Caco-2 (cell line): ENCODE measurements around the gene BCL2L11. TPM values are rescaled to one million over a fixed set of nuclear protein-coding genes. Genes with fewer than 3 reads are reported as not detected.

Source experiments
- BruUV-seq: library from RNA; stranded (reverse); fragments of 400-500 nt; replicated peaks from 2 replicates; lab custom pipeline; 2021; lab: Mats Ljungman, UMichigan
- CTCF ChIA-PET: fragments of 300-600 bp; sonication (Branson Sonifier 250); formaldehyde crosslinking; loops from one replicate; lab custom pipeline; 2022; ENCODE audit warnings: antibody characterized with exemption; lab: Charles Lee
- POLR2A ChIA-PET: fragments of 300-600 bp; sonication (Branson Sonifier 250); formaldehyde crosslinking; loops from one replicate; lab custom pipeline; 2022; ENCODE audit warnings: antibody characterized with exemption; lab: Charles Lee
- DNase-seq, 2 experiments: peaks; one replicate each; pipeline versions ENCODE4 v3.0.0 to v3.0.0-alpha.2; 2020 to 2022
- H3K27me3 ChIP-seq: replicated peaks from 2 replicates; pipeline ENCODE4 v1.6.0; 2011; ENCODE audit warnings: low read length; ENCODE audit not compliant: control insufficient read depth, insufficient read depth
- H3K36me3 ChIP-seq: 2 replicates; pipeline ENCODE4 v1.5.1; 2011; ENCODE audit warnings: low read length; ENCODE audit not compliant: control insufficient read depth, insufficient read depth
- H3K4me1 ChIP-seq: fragments of 250-450 bp; sonication (Bioruptor Pico); 2 replicates; pipeline ENCODE4 v1.5.1; 2020; ENCODE audit warnings: mild to moderate bottlenecking
- H3K4me3 ChIP-seq: 2 replicates; pipeline ENCODE4 v1.5.1; 2011; ENCODE audit warnings: low read depth, mild to moderate bottlenecking, control low read depth, low read length
- H3K9me3 ChIP-seq: fragments of 250-450 bp; sonication (Bioruptor Pico); 2 replicates; pipeline ENCODE4 v1.5.1; 2020; ENCODE audit warnings: mild to moderate bottlenecking, moderate library complexity
- H3K27ac Mint-ChIP-seq: one replicate; pipeline ENCODE4 v1.8.0; 2022; ENCODE audit warnings: mixed read lengths; ENCODE audit not compliant: unreplicated experiment
- H3K27me3 Mint-ChIP-seq: one replicate; pipeline ENCODE4 v1.8.0; 2022; ENCODE audit warnings: mixed read lengths; ENCODE audit not compliant: insufficient read depth, unreplicated experiment
- H3K36me3 Mint-ChIP-seq: one replicate; pipeline ENCODE4 v1.8.0; 2022; ENCODE audit warnings: mild to moderate bottlenecking, mixed read lengths; ENCODE audit not compliant: insufficient read depth, unreplicated experiment
- H3K4me1 Mint-ChIP-seq: one replicate; pipeline ENCODE4 v1.8.0; 2022; ENCODE audit warnings: low read depth, mixed read lengths; ENCODE audit not compliant: unreplicated experiment
- H3K4me3 Mint-ChIP-seq: one replicate; pipeline ENCODE4 v1.8.0; 2022; ENCODE audit warnings: mild to moderate bottlenecking, moderate library complexity, mixed read lengths; ENCODE audit not compliant: unreplicated experiment
- H3K9me3 Mint-ChIP-seq: one replicate; pipeline ENCODE4 v1.8.0; 2022; ENCODE audit warnings: mixed read lengths; ENCODE audit not compliant: unreplicated experiment
- intact Hi-C: fragments of 100-400 bp; cut with micrococcal nuclease; formaldehyde crosslinking; loops from one replicate; pipeline ENCODE4 v1.10.0; 2022; ENCODE audit not compliant: unreplicated experiment
- total RNA-seq: library from RNA; stranded (reverse); gene quantifications from 2 replicates; pipeline ENCODE4 v1.2.3, GENCODE V29; 2022
- TF ChIP-seq, protein P1 (sequence below), 2 experiments: fragments of 200-600 bp in 1 of 2; IDR thresholded peaks; 1 replicate in 1 of 2; 2 replicates in 1 of 2; pipeline versions ENCODE4 v1.5.1 to v1.8.0; 2011 to 2022; ENCODE audit warnings: antibody characterized with exemption in 1 of 2, control low read depth in 1 of 2, inconsistent platforms in 1 of 2, low read depth in 1 of 2, low read length in 1 of 2, mild to moderate bottlenecking in 1 of 2, moderate library complexity in 1 of 2; ENCODE audit not compliant: insufficient read depth in 1 of 2, severe bottlenecking in 1 of 2, unreplicated experiment in 1 of 2

The BCL2L11 gene
- total RNA-seq, 1 experiment from 2014 or later: 28.9 TPM

DNA sequence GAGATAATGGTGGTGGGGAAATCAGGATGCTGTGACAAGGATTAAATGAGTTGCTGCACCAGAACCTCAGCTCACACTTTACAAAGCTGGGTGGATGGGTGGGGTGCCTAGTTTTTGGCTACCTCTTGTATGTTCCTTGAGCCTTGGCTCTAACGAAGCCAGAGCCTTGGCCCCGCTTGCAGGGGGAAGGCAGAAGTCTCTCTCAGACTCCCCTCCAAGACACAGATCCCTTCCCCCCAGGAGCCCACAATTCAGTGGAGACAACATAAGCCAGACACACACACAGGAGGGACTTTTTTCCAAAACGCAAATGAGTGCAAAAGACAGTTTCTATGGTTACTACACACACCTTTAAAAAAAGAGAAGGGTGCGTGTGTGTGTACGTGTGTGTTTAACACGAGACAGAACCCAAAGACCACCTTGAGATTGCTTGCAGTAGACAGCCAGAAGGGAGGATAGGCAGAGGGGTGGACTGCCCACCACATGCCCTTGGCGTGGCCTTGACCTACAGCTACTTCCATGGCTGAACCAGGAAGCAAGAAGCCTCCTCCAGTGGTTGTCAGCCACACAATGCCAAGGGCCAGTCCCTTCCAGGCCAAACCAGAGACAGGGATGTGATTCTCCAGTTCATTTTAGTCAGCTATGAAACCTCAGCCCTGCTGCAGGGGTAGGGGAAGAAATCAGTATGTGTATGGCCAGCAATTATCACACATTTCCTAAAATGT, 70.3 kb downstream of the BCL2L11 start:
- TF ChIP-seq, protein P1, sequence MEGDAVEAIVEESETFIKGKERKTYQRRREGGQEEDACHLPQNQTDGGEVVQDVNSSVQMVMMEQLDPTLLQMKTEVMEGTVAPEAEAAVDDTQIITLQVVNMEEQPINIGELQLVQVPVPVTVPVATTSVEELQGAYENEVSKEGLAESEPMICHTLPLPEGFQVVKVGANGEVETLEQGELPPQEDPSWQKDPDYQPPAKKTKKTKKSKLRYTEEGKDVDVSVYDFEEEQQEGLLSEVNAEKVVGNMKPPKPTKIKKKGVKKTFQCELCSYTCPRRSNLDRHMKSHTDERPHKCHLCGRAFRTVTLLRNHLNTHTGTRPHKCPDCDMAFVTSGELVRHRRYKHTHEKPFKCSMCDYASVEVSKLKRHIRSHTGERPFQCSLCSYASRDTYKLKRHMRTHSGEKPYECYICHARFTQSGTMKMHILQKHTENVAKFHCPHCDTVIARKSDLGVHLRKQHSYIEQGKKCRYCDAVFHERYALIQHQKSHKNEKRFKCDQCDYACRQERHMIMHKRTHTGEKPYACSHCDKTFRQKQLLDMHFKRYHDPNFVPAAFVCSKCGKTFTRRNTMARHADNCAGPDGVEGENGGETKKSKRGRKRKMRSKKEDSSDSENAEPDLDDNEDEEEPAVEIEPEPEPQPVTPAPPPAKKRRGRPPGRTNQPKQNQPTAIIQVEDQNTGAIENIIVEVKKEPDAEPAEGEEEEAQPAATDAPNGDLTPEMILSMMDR (IDR thresholded peaks at IDR 0.05; ENCODE audit: insufficient read depth in 1 of 2, low read depth in 1 of 2, low read length in 1 of 2, severe bottlenecking in 1 of 2, unreplicated experiment in 1 of 2): no peak
- intact Hi-C loops: loop anchor here (5.0 kb wide), 1 partner anchor 69 kb away; the partner anchor contains the start of gene BCL2L11
- H3K4me3 ChIP-seq: no peak overlapping the region
- BruUV-seq: TSS peak; percentile 84
- DNase-seq: no peak
- CTCF ChIA-PET: no interaction called here
- H3K9me3 ChIP-seq: no peaks in the 10 kb centered on the region
- no peak overlapping the region for H3K4me3 Mint-ChIP-seq
- H3K36me3 Mint-ChIP-seq: no peaks in the 10 kb centered on the region
- H3K36me3 ChIP-seq: no peaks in the 10 kb centered on the region
- no peaks in the 10 kb centered on the region for H3K27me3 ChIP-seq
- H3K9me3 Mint-ChIP-seq: peaks cover 10% of the 10 kb centered on the region
- POLR2A ChIA-PET: interaction anchor here (1.5 kb wide), 1 partner anchor 70 kb away, joined by 5 read pairs; the partner anchor contains the start of gene BCL2L11
- H3K4me1 ChIP-seq: peaks cover 35% of the 10 kb centered on the region
- peak overlapping the region; percentile 25 for H3K27ac Mint-ChIP-seq
- H3K4me1 Mint-ChIP-seq: peaks cover 31% of the 10 kb centered on the region
- H3K27me3 Mint-ChIP-seq: no peaks in the 10 kb centered on the region

DNA sequence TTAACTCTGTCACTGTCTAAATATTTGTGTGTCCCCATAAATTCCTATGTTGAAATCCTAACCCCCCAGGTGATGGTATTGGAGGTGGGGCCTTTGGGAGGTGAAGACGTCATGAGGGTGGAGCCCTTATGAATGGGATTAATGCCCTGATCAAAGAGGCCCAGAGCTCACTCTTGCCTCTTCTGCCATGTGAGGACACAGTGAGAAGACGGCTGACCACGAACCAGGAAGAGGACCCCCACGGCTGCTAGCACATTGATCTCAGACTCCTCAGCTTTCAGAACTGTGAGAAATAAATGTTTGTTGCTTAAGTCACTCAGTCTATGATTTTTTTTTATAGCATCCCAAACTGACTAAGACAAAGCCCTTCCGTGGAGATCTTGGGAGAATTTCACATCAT, 71.2 kb downstream of the BCL2L11 start:
- Mint-ChIP-seq H3K27ac (peak overlapping the region; percentile 25), H3K36me3 (no peaks in the 10 kb centered on the region)

DNA sequence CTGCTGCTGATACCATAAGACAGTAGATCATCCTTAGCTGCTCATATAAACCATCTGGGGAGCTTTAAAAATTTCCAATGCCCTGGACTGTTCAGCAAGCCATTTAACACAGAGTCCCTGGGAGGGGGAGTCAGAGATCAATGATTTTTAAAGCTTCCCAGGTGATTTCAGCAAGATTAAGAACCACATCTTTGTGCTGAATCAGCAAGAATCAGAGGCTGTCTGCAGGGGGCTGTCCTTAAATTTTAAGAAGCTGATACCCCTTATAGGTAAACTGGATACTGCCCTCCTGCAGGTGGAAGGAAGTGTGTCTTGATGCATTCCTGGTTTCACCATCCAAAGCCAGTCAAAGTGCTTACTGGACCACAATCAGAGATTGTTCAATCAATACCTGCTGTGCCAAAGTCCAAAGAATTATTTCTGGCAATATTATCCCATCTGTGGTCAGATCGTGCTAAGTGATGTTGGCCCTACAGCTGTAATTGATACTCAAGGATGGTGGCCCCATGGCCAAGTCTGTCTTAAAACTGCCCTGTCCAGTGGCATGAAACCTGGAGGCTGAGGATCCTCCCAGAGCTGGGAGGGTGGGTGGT, 72.2 kb downstream of the BCL2L11 start:
- no peak overlapping the region for H3K27ac Mint-ChIP-seq
- BruUV-seq: no TSS peak
- CTCF ChIA-PET: no interaction called here
- Histone ChIP-seq H3K9me3 (no peaks in the 10 kb centered on the region), H3K36me3 (no peaks in the 10 kb centered on the region), H3K27me3 (no peaks in the 10 kb centered on the region), H3K4me3 (no peak overlapping the region), H3K4me1 (peaks cover 24% of the 10 kb centered on the region)
- TF ChIP-seq, protein P1 (IDR thresholded peaks at IDR 0.05; ENCODE audit: insufficient read depth in 1 of 2, low read depth in 1 of 2, low read length in 1 of 2, severe bottlenecking in 1 of 2, unreplicated experiment in 1 of 2): no peak
- peaks cover 21% of the 10 kb centered on the region for H3K4me1 Mint-ChIP-seq
- peaks cover 8% of the 10 kb centered on the region for H3K9me3 Mint-ChIP-seq
- no peaks in the 10 kb centered on the region for H3K27me3 Mint-ChIP-seq
- intact Hi-C loops: loop anchor here (5.0 kb wide), 1 partner anchor 71 kb away; the partner anchor contains the start of gene BCL2L11
- DNase-seq: no peak
- H3K4me3 Mint-ChIP-seq: no peak overlapping the region
- no peaks in the 10 kb centered on the region for H3K36me3 Mint-ChIP-seq
- POLR2A ChIA-PET: no interaction called here

More for the DNA sequence above, 71.2 kb downstream of the BCL2L11 start:
- ChIA-PET CTCF (no interaction called here), POLR2A (interaction anchor here (1.5 kb wide), 1 partner anchor 71 kb away, joined by 5 read pairs; the partner anchor contains the start of gene BCL2L11)
- Mint-ChIP-seq H3K9me3 (peaks cover 10% of the 10 kb centered on the region), H3K27me3 (no peaks in the 10 kb centered on the region), H3K4me1 (peaks cover 25% of the 10 kb centered on the region), H3K4me3 (no peak overlapping the region)
- TF ChIP-seq, protein P1 (IDR thresholded peaks at IDR 0.05; ENCODE audit: insufficient read depth in 1 of 2, low read depth in 1 of 2, low read length in 1 of 2, severe bottlenecking in 1 of 2, unreplicated experiment in 1 of 2): no peak
- no peak overlapping the region for H3K4me3 ChIP-seq
- no peaks in the 10 kb centered on the region for H3K27me3 ChIP-seq
- peaks cover 26% of the 10 kb centered on the region for H3K4me1 ChIP-seq
- H3K36me3 ChIP-seq: no peaks in the 10 kb centered on the region
- H3K9me3 ChIP-seq: no peaks in the 10 kb centered on the region
- intact Hi-C loops: loop anchor here (5.0 kb wide), 1 partner anchor 70 kb away; the partner anchor contains the start of gene BCL2L11
- peak in 1 of 2 experiments; percentile 61 for DNase-seq
- BruUV-seq: no TSS peak
